Measurements from ENCODE around the gene COL6A1. TPM values are rescaled to one million over a fixed set of nuclear protein-coding genes. Genes with fewer than 3 reads are reported as not detected.
"Not testable (repeated sequence)": the region's sequence is repeated elsewhere in the genome, so short reads cannot be mapped to it uniquely, and the experiment has no call there.

Gene COL6A1
- total RNA-seq, 4 donors from 2014 or later, result 356 to 669 (median 427) TPM

DNA sequence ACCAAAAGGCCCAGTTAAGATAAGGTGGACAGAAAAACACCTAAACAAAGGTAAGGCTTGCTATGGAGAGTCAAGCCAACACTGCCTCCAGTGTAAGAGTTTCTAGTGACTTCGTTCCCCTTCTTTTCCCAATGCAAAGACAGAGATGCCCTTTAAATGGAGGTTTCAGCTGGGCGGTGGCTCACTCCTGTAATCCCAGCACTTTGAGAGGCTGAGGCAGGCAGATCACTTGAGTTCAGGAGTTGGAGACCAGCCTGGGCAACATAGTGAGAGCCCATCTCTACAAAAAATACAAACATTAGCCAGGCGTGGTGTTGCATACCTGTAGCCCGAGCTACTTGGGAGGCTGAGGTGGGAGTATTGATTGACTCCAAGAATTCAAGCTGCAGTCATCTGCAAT lies 24.0 kb upstream of the COL6A1 start:
- no peaks in the 10 kb centered on the region for H3K27me3 ChIP-seq
- no peaks in the 10 kb centered on the region for H3K9me3 ChIP-seq
- H3K27ac ChIP-seq, result peak overlapping the region in 3 of 4 donors; percentile 23 to 74 (median 66)
- H3K36me3 ChIP-seq, result no peaks in the 10 kb centered on the region
- 81 to 89% methylated on average over 4 of the region's 4 CpGs for WGBS, 2 donors
- H3K4me3 ChIP-seq, result no peak overlapping the region
- peaks cover 0 to 39% (median 23%) of the 10 kb centered on the region in 4 donors for H3K4me1 ChIP-seq
- TF ChIP-seq EP300 (IDR thresholded peaks at IDR 0.05), result no peak
- TF ChIP-seq, protein P1, sequence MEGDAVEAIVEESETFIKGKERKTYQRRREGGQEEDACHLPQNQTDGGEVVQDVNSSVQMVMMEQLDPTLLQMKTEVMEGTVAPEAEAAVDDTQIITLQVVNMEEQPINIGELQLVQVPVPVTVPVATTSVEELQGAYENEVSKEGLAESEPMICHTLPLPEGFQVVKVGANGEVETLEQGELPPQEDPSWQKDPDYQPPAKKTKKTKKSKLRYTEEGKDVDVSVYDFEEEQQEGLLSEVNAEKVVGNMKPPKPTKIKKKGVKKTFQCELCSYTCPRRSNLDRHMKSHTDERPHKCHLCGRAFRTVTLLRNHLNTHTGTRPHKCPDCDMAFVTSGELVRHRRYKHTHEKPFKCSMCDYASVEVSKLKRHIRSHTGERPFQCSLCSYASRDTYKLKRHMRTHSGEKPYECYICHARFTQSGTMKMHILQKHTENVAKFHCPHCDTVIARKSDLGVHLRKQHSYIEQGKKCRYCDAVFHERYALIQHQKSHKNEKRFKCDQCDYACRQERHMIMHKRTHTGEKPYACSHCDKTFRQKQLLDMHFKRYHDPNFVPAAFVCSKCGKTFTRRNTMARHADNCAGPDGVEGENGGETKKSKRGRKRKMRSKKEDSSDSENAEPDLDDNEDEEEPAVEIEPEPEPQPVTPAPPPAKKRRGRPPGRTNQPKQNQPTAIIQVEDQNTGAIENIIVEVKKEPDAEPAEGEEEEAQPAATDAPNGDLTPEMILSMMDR (IDR thresholded peaks at IDR 0.05), result no peak
- TF ChIP-seq POLR2A (IDR thresholded peaks at IDR 0.05), result no peak
- DNase-seq (ENCODE audit: low spot score in 2 of 2), result no peak

DNA sequence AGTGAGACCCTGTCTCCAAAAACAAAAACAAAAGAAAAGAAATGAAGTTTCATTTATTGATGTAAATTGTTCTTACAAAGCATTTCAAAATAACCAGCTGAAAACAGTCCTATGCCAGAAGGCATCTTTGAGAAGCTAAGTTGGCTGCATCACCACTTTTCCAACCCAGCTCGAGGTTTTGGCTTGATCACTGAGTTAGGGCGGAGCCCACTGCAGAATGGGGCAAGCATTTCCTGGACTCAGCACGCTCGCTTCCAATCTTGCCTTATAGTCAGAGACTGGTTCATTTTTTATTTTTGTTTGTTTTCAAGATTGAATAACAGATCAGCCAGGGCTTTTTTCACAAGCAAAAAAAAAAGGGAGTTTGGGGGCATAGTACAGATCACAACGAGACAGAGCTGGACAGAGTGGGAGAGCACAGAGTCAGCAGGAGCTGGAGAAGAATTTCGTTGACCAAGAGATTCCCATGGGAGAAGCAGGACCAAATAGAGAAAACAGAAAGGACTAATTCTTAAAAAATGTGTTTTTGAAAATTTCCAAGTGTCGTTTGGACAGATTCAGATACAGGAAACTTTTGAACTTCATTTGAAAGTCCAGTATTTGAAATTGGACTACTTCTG lies 23.5 kb upstream of the COL6A1 start:
- no peaks in the 10 kb centered on the region for H3K27me3 ChIP-seq
- 17 to 23% methylated on average over 7 of the region's 7 CpGs for WGBS, 2 donors
- no peak overlapping the region for H3K4me3 ChIP-seq
- no peaks in the 10 kb centered on the region for H3K9me3 ChIP-seq
- DNase-seq (ENCODE audit: low spot score in 2 of 2), result peak in 1 of 2 donors; percentile 48
- H3K36me3 ChIP-seq, result no peaks in the 10 kb centered on the region
- peak overlapping the region in 3 of 4 donors; percentile 23 to 74 (median 66) for H3K27ac ChIP-seq
- H3K4me1 ChIP-seq, result peaks cover 0 to 39% (median 23%) of the 10 kb centered on the region in 4 donors
- TF ChIP-seq POLR2A (IDR thresholded peaks at IDR 0.05), result no peak
- TF ChIP-seq, protein P1 (IDR thresholded peaks at IDR 0.05), result no peak
- peak in 1 of 2 donors; percentile 53 for TF ChIP-seq EP300 (IDR thresholded peaks at IDR 0.05)

DNA sequence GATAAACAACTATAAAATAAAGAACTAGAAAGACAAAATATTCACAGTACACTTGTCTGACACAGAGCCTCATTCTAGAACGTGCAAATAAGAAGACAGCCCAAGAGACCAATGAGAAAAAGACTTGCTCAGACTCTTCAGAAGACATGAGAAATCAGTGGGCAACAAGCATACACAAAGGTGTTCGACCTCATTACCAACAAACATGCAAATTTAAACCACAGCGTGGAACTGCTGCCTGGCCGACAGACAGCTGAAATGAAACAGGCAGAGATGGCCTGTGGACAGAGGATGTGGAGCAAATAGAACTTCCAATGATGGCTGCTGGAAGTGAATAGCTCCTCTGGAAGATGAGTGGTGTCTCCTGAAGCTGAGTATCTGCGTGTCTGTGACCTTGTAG lies 22.4 kb upstream of the COL6A1 start:
- DNase-seq (ENCODE audit: low spot score in 2 of 2), result no peak
- Histone ChIP-seq H3K36me3 (no peaks in the 10 kb centered on the region), H3K4me1 (peaks cover 0 to 31% (median 19%) of the 10 kb centered on the region in 4 donors), H3K4me3 (no peak overlapping the region), H3K9me3 (peaks cover 0 to 4% (median 0%) of the 10 kb centered on the region in 4 donors), H3K27me3 (no peaks in the 10 kb centered on the region), H3K27ac (peak overlapping the region in 2 of 4 donors; percentile 66 to 74)
- 73 to 74% methylated on average over 5 of the region's 5 CpGs for WGBS, 2 donors
- TF ChIP-seq POLR2A (IDR thresholded peaks at IDR 0.05) (no peak), EP300 (IDR thresholded peaks at IDR 0.05) (no peak)
- TF ChIP-seq, protein P1 (IDR thresholded peaks at IDR 0.05), result no peak

DNA sequence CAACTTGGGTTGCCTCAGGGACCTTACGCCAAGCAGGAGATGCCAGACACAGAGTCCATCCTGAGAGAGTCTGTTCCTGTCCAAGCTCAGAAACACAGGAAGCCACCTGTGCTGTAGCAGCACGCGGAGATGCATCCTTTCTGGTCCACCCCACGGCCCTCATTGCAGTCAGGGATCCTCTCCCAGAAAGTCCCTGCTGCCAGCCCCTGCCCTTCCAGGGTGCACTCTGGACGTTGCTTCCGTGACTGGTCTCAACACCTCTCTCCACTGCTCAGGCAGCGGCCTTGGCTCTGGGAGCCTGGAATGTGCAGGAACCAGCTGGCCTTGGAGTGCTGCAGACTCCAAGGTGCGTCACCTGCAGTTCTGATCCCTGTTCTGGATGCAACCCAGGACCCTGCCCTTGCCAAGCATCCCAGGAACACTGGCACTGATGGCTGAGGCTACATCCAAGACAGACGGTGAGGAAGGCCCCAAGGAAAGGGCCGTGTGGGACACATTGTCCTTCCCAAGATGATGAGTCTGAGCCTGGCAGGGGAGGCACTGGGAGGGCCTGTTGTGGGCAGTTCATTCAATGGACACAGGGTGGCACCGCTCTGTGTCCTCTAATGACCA lies 21.7 kb upstream of the COL6A1 start:
- no peak for DNase-seq (ENCODE audit: low spot score in 2 of 2)
- H3K27ac ChIP-seq, result peak overlapping the region in 1 of 4 donors; percentile 1
- 90 to 96% methylated on average over 5 to 10 of the region's 11 CpGs for WGBS, 2 donors

DNA sequence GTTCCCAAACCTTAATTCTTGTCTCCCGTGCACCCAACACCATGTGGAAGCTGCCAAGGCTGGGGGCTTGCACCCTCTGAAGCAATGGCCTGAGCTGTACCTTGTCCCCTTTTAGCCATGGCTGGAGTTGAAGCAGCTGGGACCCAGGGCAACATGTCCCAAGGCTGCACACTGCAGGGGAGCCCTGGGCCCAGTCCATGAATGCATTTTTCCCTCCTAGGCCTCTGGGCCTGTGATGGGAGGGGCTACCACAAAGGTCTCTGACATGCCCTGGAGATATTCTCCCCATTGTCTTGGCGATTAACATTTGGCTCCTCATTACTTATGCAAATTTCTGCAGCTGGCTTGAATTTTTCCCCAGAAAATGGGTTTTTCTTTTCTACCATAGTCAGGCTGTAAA lies 20.2 kb upstream of the COL6A1 start:
- H3K4me3 ChIP-seq; H3K36me3 ChIP-seq; H3K27ac ChIP-seq; H3K27me3 ChIP-seq; DNase-seq (ENCODE audit: low spot score in 2 of 2): not testable (repeated sequence)
- 80 to 81% methylated on average over 2 of the region's 2 CpGs for WGBS, 2 donors
- Histone ChIP-seq H3K4me1 (peaks cover 0 to 28% (median 19%) of the 10 kb centered on the region in 4 donors), H3K9me3 (peaks cover 0 to 15% (median 0%) of the 10 kb centered on the region in 4 donors)

More for the DNA sequence above, 21.7 kb upstream of the COL6A1 start:
- Histone ChIP-seq H3K4me3 (no peak overlapping the region), H3K4me1 (peaks cover 0 to 28% (median 19%) of the 10 kb centered on the region in 4 donors), H3K9me3 (peaks cover 0 to 11% (median 0%) of the 10 kb centered on the region in 4 donors), H3K36me3 (no peaks in the 10 kb centered on the region), H3K27me3 (no peaks in the 10 kb centered on the region)
- no peak for TF ChIP-seq EP300 (IDR thresholded peaks at IDR 0.05)

DNA sequence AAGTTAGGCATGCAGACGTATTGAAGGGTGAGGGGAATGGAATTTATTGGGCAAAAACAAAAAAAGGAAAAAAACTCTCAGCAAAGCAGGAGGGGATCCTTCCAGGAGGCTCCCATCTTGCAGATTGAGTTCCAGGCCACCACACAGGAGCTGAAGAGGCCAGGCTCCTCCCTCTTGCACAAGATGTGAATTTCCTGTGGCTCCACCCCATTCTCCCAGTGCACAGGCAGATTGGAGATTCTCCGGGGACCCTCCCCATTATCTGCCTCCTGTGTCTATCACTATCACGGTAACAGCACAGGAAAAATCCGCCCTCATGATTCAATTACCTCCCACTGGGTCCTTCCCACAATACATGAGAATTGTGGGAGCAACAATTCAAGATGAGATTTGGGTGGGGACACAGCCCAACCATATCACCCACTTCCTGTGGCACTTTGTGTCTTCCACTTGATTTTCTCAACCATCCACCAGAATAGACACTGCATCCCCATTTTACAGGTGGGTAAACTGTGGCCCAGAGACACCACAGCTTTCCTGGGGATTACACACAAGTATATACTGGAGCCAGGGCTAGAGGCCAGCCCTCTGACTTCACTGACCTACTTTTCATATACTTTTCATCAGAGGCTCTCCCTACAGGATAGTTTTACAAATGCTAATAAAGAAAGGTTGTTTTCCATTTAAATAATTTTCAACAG lies 18.9 kb upstream of the COL6A1 start:
- no peak overlapping the region for H3K27ac ChIP-seq

More for the DNA sequence above, 18.9 kb upstream of the COL6A1 start:
- Histone ChIP-seq H3K9me3 (peaks cover 0 to 15% (median 0%) of the 10 kb centered on the region in 4 donors), H3K4me1 (peaks cover 0 to 22% (median 13%) of the 10 kb centered on the region in 4 donors), H3K27me3 (no peaks in the 10 kb centered on the region), H3K4me3 (no peak overlapping the region), H3K36me3 (no peaks in the 10 kb centered on the region)
- TF ChIP-seq POLR2A (IDR thresholded peaks at IDR 0.05), result no peak
- TF ChIP-seq EP300 (IDR thresholded peaks at IDR 0.05), result no peak
- TF ChIP-seq, protein P1 (IDR thresholded peaks at IDR 0.05), result no peak
- WGBS, 2 donors, result 78% methylated on average over 4 of the region's 4 CpGs
- DNase-seq (ENCODE audit: low spot score in 2 of 2), result no peak
